Upper lobe of right lung (tissue), 1 donor: ENCODE results near the gene TMEM255B. TPM values are rescaled to one million over a fixed set of nuclear protein-coding genes. Genes with fewer than 3 reads are reported as not detected.
A peak's percentile ranks its signal among the peaks of the same experiment; 100 is the strongest.

Experiments
- ATAC-seq: fragments of 200-7000 bp; cut with Tn5 transposase; one replicate; pipeline ENCODE4 v1.9.1; 2020; ENCODE audit warnings: mild to moderate bottlenecking, moderate library complexity
- DNase-seq: peaks from one replicate; pipeline ENCODE4 v3.0.0-alpha.2; 2020
- H3K27ac ChIP-seq: fragments of 200-600 bp; one replicate; pipeline ENCODE4 v1.8.0; 2022
- H3K27me3 ChIP-seq: fragments of 200-600 bp; one replicate; pipeline ENCODE4 v1.8.0; 2022; ENCODE audit warnings: mild to moderate bottlenecking
- H3K36me3 ChIP-seq: fragments of 200-600 bp; one replicate; pipeline ENCODE4 v1.8.0; 2022
- H3K4me1 ChIP-seq: fragments of 200-600 bp; one replicate; pipeline ENCODE4 v1.8.0; 2022
- H3K4me3 ChIP-seq: fragments of 200-600 bp; one replicate; pipeline ENCODE4 v1.8.0; 2022; ENCODE audit warnings: mild to moderate bottlenecking
- H3K9me3 ChIP-seq: fragments of 200-600 bp; one replicate; pipeline ENCODE4 v1.8.0; 2022
- intact Hi-C: fragments of 100-400 bp; cut with DNase I; formaldehyde crosslinking; loops from one replicate; pipeline ENCODE4 v1.11.0; 2022
- total RNA-seq: library from RNA; stranded (reverse); fragmentation: NEBNext Ultra II Directional; extraction: Animal tissue kit (Norgen Biotek cat#: 25700); gene quantifications from one replicate; pipeline ENCODE4 v1.2.1, GENCODE V29; 2021
- TF ChIP-seq, protein P1 (sequence below): fragments of 200-600 bp; IDR thresholded peaks from one replicate; pipeline ENCODE4 v1.8.0; 2022; ENCODE audit warnings: antibody characterized with exemption
- donor health status: DM: no; HTN: yes; CAD: no; lungs with severe emphysema.

The TMEM255B gene
- total RNA-seq, 1 donor from 2014 or later, result 43.6 TPM

DNA sequence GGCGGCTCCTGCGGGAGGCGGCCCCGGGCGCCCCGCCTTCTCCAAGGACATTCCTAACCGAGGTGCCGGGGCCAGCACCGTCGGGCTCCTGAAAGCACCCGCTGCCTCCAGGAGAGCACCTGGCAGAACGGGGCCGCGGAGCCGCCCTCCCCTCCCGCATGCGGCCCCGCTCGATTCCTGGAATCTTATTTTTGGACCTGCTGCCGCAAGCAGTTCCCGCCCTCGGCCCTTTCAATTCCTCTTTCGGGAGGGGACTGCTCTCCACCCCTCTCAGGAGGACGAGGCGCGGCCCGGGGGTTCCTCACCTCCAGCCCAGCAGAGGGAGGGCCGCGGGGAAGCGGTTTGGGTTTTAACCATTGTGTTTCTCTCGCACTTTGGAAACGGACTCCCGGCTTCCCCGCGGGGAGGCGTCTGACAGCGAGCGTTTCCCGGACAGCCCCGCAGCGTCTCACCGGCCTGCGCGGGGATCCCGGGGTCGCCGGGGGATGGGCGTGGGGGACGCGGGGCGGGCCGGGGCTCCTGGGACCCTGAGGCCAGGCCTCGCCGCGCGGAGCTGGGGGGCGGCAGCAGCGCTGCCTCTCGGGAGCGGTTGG lies 104.0 kb downstream of the TMEM255B start:
- DNase-seq, result peak; percentile 84
- H3K4me1 ChIP-seq, result peaks cover 26% of the 10 kb centered on the region
- peak overlapping the region; percentile 87 for H3K27ac ChIP-seq
- intact Hi-C loops, result no loop called here
- ATAC-seq, result peak; percentile 67
- TF ChIP-seq, protein P1, sequence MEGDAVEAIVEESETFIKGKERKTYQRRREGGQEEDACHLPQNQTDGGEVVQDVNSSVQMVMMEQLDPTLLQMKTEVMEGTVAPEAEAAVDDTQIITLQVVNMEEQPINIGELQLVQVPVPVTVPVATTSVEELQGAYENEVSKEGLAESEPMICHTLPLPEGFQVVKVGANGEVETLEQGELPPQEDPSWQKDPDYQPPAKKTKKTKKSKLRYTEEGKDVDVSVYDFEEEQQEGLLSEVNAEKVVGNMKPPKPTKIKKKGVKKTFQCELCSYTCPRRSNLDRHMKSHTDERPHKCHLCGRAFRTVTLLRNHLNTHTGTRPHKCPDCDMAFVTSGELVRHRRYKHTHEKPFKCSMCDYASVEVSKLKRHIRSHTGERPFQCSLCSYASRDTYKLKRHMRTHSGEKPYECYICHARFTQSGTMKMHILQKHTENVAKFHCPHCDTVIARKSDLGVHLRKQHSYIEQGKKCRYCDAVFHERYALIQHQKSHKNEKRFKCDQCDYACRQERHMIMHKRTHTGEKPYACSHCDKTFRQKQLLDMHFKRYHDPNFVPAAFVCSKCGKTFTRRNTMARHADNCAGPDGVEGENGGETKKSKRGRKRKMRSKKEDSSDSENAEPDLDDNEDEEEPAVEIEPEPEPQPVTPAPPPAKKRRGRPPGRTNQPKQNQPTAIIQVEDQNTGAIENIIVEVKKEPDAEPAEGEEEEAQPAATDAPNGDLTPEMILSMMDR, result no peak
- H3K4me3 ChIP-seq, result peak overlapping the region; percentile 71
- no peaks in the 10 kb centered on the region for H3K9me3 ChIP-seq
- peaks cover 16% of the 10 kb centered on the region for H3K27me3 ChIP-seq
- no peaks in the 10 kb centered on the region for H3K36me3 ChIP-seq

DNA sequence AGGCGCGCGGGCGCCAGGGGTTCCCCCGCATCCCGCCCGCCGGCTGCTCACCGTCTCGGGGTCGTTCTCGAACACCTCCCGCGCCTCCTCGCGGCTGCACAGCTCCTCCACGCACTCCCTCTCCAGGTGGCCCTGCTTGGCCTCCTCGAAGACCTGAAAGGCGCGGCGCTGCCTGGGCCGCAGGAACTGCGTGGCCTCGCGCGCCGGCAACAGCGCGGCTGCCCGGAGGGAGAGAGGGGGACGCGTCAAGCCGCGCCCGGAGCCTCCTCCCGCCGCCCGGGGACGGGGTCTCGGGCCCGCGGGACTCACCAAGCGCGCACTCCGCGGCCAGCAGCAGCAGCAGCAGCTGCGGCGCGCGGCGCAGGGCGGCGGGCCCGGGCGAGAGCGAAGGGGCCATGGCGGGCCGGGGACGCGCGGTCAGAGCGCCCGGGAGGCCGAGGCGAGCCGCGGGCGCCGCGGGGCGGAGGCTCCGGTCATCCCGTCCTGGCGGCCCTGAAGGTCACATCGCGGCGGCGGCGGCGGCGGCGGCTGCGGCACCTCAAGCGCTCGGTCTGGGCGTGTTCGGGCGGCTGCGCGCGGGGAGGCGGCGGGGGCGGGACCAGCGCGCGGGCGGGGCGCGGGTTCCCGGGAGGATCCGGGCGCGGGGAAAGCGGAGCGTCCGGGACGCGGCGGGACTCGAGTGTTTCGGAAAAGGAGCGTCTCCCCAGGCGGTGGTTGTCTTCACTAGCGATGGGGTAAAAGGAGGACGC lies 104.7 kb downstream of the TMEM255B start, which contains the start of gene GAS6:
GAS6 (minus strand) TSS at position 553 of the 749 bp plus-strand sequence; CDS start at position 397, 156 bp downstream.
- DNase-seq, result peak; percentile 80
- TF ChIP-seq, protein P1, result no peak
- peak; percentile 57 for ATAC-seq
- Histone ChIP-seq H3K4me3 (peak within 1 kb of the TSS; percentile 71), H3K36me3 (no peaks in the 10 kb centered on the region), H3K27ac (peak within 1 kb of the TSS; percentile 87), H3K4me1 (peaks cover 26% of the 10 kb centered on the region), H3K27me3 (peaks cover 16% of the 10 kb centered on the region), H3K9me3 (no peaks in the 10 kb centered on the region)
- intact Hi-C loops, result no loop called here

DNA sequence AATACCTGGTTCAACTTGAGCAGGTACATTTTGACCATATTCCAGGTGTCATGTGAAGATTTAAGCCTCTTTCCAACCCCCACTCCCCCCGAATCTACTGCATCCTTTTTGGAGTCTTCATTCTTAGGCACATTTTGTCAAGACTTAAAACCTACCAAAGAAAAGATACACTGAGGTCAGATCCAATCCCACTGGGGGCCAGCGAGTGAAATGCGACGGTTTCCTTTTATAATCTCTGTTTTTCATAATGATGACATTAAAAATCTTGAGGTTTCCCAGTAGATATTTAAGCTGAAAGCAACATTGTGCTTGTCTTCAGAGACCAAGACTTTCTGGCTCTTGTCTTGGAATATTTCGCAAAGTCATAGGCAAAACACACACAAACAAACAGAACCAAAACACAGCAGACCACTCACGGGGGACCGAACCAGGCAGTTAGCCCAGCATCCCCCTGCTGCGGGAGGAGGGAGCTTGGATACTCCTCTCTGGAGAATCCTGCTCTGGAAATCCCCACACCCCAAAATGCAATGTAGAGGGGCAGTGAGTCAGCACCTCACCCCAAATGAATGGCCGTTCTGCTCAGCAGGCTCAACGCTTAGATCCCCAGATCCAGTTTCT lies 105.4 kb downstream of the TMEM255B start:
- no peak for DNase-seq
- TF ChIP-seq, protein P1, result no peak
- Histone ChIP-seq H3K36me3 (no peaks in the 10 kb centered on the region), H3K4me1 (peaks cover 26% of the 10 kb centered on the region), H3K4me3 (peak overlapping the region; percentile 71), H3K27ac (peak overlapping the region; percentile 60), H3K27me3 (peaks cover 16% of the 10 kb centered on the region), H3K9me3 (no peaks in the 10 kb centered on the region)
- intact Hi-C loops, result no loop called here
- no peak for ATAC-seq

DNA sequence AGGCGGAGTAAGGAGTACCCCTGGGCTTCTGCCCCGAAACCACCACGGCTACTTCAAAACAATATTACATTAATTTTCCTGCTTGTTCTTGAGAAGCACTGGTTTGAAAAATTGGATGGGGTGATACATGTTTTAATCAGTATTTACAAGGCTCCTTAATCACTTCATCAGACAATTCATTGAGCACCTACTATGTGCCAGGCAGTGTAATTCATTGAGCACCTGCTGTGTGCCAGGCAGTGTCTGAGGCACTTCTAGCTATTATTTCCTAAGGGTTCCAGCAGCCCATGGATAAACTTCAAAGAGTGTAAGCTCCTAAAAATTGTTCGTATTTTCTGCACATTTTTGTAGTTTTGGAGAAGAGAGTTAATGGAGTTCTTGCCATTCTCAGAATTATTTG lies 106.4 kb downstream of the TMEM255B start:
- peaks cover 26% of the 10 kb centered on the region for H3K4me1 ChIP-seq
- ATAC-seq (no peak), DNase-seq (no peak)
- H3K4me3 ChIP-seq, result no peak overlapping the region
- H3K27me3 ChIP-seq, result peaks cover 16% of the 10 kb centered on the region
- no peaks in the 10 kb centered on the region for H3K36me3 ChIP-seq
- H3K27ac ChIP-seq, result no peak overlapping the region
- TF ChIP-seq, protein P1, result no peak
- intact Hi-C loops, result no loop called here
- no peaks in the 10 kb centered on the region for H3K9me3 ChIP-seq

Other genes starting within 250 kb of the TMEM255B start
- 42.3 TPM for gene TFDP1, start 174.5 kb upstream of the TMEM255B start, total RNA-seq
- gene ATP4B, start 101.0 kb upstream of the TMEM255B start, total RNA-seq, result not detected
- 0.09 TPM for gene GRK1, start 92.0 kb upstream of the TMEM255B start, total RNA-seq
- gene GAS6, start 104.8 kb downstream of the TMEM255B start, total RNA-seq, result 197 TPM
- gene C13orf46, start 214.8 kb downstream of the TMEM255B start, total RNA-seq, result 21.2 TPM